ENCODE results near the gene RGSL1. TPM values are rescaled to one million over a fixed set of nuclear protein-coding genes. Genes with fewer than 3 reads are reported as not detected.
A peak's percentile ranks its signal among the peaks of the same experiment; 100 is the strongest.

The RGSL1 gene
- total and polyA plus RNA-seq, 4 donors: 0.07 to 0.50 (median 0.31) TPM; not detected in 1

GRCh38 chr1:182587093-182587492 is 137.1 kb downstream of the RGSL1 start:
- H3K36me3 ChIP-seq (ENCODE audit: control insufficient read depth in 4 of 4, insufficient read depth in 3 of 4, low read depth in 1 of 4, low read length in 3 of 4): peaks cover 0 to 4% (median 2%) of the 10 kb centered on the region in 4 donors
- no peak overlapping the region for H3K27ac ChIP-seq (ENCODE audit: low read depth in 1 of 2, low read length in 2 of 2)
- WGBS: under 1% methylated on average over 1 of the region's 1 CpG
- no peaks in the 10 kb centered on the region for H3K9me3 ChIP-seq (ENCODE audit: control insufficient read depth in 4 of 4, low read length in 3 of 4)
- DNase-seq (ENCODE audit: low spot score): no peak
- TF ChIP-seq SP1 (IDR thresholded peaks at IDR 0.05) (no peak), JUND (IDR thresholded peaks at IDR 0.05) (no peak), MAX (IDR thresholded peaks at IDR 0.05) (no peak), RXRA (IDR thresholded peaks at IDR 0.05) (no peak), YY1 (IDR thresholded peaks at IDR 0.05) (no peak), TAF1 (conservative IDR thresholded peaks at IDR 0.05) (no peak), GABPA (IDR thresholded peaks at IDR 0.05 in 1 of 2, conservative IDR thresholded peaks at IDR 0.05 in 1 of 2) (no peak), RAD21 (IDR thresholded peaks at IDR 0.05) (no peak), HNF4G (IDR thresholded peaks at IDR 0.05) (no peak), EGR1 (IDR thresholded peaks at IDR 0.05; ENCODE audit: low read depth in 2 of 2) (no peak), FOXA1 (IDR thresholded peaks at IDR 0.05) (no peak)
- TF ChIP-seq, protein P1, sequence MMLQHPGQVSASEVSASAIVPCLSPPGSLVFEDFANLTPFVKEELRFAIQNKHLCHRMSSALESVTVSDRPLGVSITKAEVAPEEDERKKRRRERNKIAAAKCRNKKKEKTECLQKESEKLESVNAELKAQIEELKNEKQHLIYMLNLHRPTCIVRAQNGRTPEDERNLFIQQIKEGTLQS (IDR thresholded peaks at IDR 0.05): no peak
- TF ChIP-seq, protein P2, sequence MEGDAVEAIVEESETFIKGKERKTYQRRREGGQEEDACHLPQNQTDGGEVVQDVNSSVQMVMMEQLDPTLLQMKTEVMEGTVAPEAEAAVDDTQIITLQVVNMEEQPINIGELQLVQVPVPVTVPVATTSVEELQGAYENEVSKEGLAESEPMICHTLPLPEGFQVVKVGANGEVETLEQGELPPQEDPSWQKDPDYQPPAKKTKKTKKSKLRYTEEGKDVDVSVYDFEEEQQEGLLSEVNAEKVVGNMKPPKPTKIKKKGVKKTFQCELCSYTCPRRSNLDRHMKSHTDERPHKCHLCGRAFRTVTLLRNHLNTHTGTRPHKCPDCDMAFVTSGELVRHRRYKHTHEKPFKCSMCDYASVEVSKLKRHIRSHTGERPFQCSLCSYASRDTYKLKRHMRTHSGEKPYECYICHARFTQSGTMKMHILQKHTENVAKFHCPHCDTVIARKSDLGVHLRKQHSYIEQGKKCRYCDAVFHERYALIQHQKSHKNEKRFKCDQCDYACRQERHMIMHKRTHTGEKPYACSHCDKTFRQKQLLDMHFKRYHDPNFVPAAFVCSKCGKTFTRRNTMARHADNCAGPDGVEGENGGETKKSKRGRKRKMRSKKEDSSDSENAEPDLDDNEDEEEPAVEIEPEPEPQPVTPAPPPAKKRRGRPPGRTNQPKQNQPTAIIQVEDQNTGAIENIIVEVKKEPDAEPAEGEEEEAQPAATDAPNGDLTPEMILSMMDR (IDR thresholded peaks at IDR 0.05; ENCODE audit: low read depth, low read length, missing input control): no peak
- TF ChIP-seq, protein P3, sequence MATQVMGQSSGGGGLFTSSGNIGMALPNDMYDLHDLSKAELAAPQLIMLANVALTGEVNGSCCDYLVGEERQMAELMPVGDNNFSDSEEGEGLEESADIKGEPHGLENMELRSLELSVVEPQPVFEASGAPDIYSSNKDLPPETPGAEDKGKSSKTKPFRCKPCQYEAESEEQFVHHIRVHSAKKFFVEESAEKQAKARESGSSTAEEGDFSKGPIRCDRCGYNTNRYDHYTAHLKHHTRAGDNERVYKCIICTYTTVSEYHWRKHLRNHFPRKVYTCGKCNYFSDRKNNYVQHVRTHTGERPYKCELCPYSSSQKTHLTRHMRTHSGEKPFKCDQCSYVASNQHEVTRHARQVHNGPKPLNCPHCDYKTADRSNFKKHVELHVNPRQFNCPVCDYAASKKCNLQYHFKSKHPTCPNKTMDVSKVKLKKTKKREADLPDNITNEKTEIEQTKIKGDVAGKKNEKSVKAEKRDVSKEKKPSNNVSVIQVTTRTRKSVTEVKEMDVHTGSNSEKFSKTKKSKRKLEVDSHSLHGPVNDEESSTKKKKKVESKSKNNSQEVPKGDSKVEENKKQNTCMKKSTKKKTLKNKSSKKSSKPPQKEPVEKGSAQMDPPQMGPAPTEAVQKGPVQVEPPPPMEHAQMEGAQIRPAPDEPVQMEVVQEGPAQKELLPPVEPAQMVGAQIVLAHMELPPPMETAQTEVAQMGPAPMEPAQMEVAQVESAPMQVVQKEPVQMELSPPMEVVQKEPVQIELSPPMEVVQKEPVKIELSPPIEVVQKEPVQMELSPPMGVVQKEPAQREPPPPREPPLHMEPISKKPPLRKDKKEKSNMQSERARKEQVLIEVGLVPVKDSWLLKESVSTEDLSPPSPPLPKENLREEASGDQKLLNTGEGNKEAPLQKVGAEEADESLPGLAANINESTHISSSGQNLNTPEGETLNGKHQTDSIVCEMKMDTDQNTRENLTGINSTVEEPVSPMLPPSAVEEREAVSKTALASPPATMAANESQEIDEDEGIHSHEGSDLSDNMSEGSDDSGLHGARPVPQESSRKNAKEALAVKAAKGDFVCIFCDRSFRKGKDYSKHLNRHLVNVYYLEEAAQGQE (IDR thresholded peaks at IDR 0.05): no peak
- no peak overlapping the region for H3K9ac ChIP-seq (ENCODE audit: low read depth in 1 of 2, low read length in 2 of 2)
- H3K4me3 ChIP-seq (ENCODE audit: low read depth in 1 of 3, low read length in 3 of 3): no peak overlapping the region
- H3K27me3 ChIP-seq (ENCODE audit: control insufficient read depth in 4 of 4, insufficient read depth in 4 of 4, low read length in 3 of 4): no peaks in the 10 kb centered on the region
- peaks cover 0 to 12% (median 0%) of the 10 kb centered on the region in 4 donors for H3K4me1 ChIP-seq (ENCODE audit: control insufficient read depth in 4 of 4, insufficient read depth in 4 of 4, low read length in 3 of 4)

DNA sequence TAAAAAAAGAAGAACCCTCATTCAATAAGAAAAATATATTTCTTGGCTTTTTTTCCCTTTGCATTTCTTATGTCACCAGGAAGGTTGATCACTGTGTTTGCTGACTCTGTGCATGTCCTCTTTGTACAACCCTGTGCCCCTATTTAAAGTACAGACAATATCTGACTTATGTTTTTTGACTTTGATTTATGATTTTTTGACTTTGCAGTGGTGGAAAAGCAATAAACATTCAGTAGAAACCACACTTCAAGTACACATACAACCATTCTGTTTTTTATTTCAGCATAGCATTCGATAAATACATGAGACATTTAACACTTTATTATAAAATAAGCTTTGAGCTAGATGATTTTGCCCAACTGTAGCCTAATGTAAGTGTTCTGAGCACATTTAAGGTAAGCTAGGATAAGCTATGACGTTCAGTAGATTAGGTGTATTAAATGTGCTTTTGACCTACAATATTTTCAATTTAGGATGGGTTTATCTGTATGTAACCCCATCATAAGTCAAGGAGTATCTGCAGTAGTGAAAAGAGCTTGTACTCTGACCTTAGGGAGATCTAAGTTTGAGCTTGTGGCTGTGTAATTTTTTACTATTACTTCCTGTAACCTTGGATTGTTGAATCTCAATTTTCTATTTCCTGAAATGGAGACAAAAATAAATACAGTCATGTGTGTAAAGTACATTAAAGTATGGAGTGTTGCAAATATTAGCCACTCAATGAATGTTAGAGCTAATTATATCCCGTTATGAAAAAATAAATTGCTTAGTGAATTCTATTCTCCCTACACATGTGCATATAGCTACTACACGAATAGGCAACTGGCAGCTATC is 137.9 kb downstream of the RGSL1 start:
- Histone ChIP-seq H3K9me3 (ENCODE audit: control insufficient read depth in 4 of 4, low read length in 3 of 4) (no peaks in the 10 kb centered on the region), H3K27ac (ENCODE audit: low read depth in 1 of 2, low read length in 2 of 2) (peak overlapping the region; percentile 74 to 94), H3K4me3 (ENCODE audit: low read depth in 1 of 3, low read length in 3 of 3) (peak overlapping the region; percentile 66 to 99 (median 67)), H3K4me1 (ENCODE audit: control insufficient read depth in 4 of 4, insufficient read depth in 4 of 4, low read length in 3 of 4) (peaks cover 0 to 12% (median 0%) of the 10 kb centered on the region in 4 donors), H3K9ac (ENCODE audit: low read depth in 1 of 2, low read length in 2 of 2) (peak overlapping the region; percentile 55 to 91), H3K27me3 (ENCODE audit: control insufficient read depth in 4 of 4, insufficient read depth in 4 of 4, low read length in 3 of 4) (no peaks in the 10 kb centered on the region), H3K36me3 (ENCODE audit: control insufficient read depth in 4 of 4, insufficient read depth in 3 of 4, low read depth in 1 of 4, low read length in 3 of 4) (peaks cover 0 to 2% (median 0%) of the 10 kb centered on the region in 4 donors)
- no peak for DNase-seq (ENCODE audit: low spot score)
- WGBS: 44% methylated on average over 4 of the region's 4 CpGs
- TF ChIP-seq HNF4A (conservative IDR thresholded peaks at IDR 0.05) (no peak), EGR1 (IDR thresholded peaks at IDR 0.05; ENCODE audit: low read depth in 2 of 2) (no peak), JUND (IDR thresholded peaks at IDR 0.05) (no peak), RAD21 (IDR thresholded peaks at IDR 0.05) (no peak), NR2F2 (IDR thresholded peaks at IDR 0.05) (no peak), TAF1 (conservative IDR thresholded peaks at IDR 0.05) (no peak), MAX (IDR thresholded peaks at IDR 0.05) (no peak), SP1 (IDR thresholded peaks at IDR 0.05) (no peak), HNF4G (IDR thresholded peaks at IDR 0.05) (no peak), FOXA2 (IDR thresholded peaks at IDR 0.05) (no peak), FOXA1 (IDR thresholded peaks at IDR 0.05) (no peak)
- TF ChIP-seq, protein P1 (IDR thresholded peaks at IDR 0.05): no peak
- TF ChIP-seq, protein P3 (IDR thresholded peaks at IDR 0.05): no peak
- TF ChIP-seq, protein P4, sequence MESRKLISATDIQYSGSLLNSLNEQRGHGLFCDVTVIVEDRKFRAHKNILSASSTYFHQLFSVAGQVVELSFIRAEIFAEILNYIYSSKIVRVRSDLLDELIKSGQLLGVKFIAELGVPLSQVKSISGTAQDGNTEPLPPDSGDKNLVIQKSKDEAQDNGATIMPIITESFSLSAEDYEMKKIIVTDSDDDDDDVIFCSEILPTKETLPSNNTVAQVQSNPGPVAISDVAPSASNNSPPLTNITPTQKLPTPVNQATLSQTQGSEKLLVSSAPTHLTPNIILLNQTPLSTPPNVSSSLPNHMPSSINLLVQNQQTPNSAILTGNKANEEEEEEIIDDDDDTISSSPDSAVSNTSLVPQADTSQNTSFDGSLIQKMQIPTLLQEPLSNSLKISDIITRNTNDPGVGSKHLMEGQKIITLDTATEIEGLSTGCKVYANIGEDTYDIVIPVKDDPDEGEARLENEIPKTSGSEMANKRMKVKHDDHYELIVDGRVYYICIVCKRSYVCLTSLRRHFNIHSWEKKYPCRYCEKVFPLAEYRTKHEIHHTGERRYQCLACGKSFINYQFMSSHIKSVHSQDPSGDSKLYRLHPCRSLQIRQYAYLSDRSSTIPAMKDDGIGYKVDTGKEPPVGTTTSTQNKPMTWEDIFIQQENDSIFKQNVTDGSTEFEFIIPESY (IDR thresholded peaks at IDR 0.05): no peak
